ENCODE measurements around the gene TAS2R31. TPM values are rescaled to one million over a fixed set of nuclear protein-coding genes. Genes with fewer than 3 reads are reported as not detected.

Gene TAS2R31
- total RNA-seq, 2 experiments from 2014 or later: 1.1 TPM

DNA sequence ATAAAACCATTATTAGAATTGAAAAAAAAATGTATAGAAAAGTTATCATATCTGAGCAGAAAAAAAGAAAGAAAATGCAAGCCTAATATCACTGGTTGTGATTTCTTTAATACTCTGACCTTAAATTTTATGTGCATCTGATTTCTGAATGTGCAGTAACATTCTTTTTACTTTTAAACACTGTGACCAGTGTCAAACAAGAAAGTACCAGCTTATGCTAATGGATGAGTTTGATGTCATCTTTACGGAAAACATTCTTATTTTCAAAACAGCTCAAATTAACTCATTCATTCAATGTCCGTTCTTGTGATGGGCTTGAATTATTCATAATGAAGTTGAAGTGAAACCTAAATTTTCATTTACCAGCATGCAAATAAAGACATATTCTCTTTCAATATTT is 44.4 kb downstream of the TAS2R31 start, which contains the start of gene TAS2R50:
Gene TAS2R50 (minus strand): TSS at position 101 of the 400 bp plus-strand sequence. CDS start 52 bp downstream, at position 49.
- Mint-ChIP-seq H3K27me3 (peaks cover 2% of the 10 kb centered on the region), H3K36me3 (peaks cover 11% of the 10 kb centered on the region), H3K4me3 (no peak within 1 kb of the TSS), H3K9me3 (peaks cover 10% of the 10 kb centered on the region), H3K27ac (no peak within 1 kb of the TSS), H3K4me1 (ENCODE audit: low read depth) (peaks cover 21% of the 10 kb centered on the region)
- DNase-seq: no peak
- ChIA-PET CTCF (interaction anchor here (0.6 kb wide), 1 partner anchor 137 kb away, joined by 3 read pairs; no protein-coding TSS in a partner anchor), POLR2A (no interaction called here)
- intact Hi-C loops (cut with micrococcal nuclease): no loop called here

DNA sequence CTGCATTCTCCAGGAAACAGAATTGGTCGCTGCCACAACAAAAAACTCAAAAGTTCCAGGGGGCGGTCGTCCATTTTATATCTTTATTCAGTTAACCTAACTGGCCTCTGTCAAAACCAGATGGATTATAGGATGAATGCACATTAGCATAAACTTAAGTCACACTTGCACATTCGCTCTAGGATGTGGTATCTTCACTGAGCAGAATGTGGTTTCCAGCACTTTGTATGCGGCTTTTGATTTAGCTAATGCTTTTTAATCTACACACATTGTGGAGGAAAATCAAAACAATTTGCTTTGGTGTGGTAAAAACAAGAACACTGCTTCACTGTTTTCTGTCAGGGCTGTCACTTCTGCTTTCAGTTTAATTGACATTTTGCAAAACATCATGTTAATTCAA is 49.0 kb downstream of the TAS2R31 start:
- POLR2A ChIA-PET: no interaction called here

More for the DNA sequence above, 49.0 kb downstream of the TAS2R31 start:
- intact Hi-C loops (cut with micrococcal nuclease): loop anchor here (2.0 kb wide), 1 partner anchor 189 kb away; the partner anchor contains the start of gene SMIM10L1
- no peaks in the 10 kb centered on the region for H3K9me3 Mint-ChIP-seq
- CTCF ChIA-PET: interaction anchor here (1.0 kb wide), 1 partner anchor 218 kb away, joined by 4 read pairs; no protein-coding TSS in a partner anchor
- DNase-seq: peak; percentile 28
- H3K36me3 Mint-ChIP-seq: peaks cover 5% of the 10 kb centered on the region
- peaks cover 16% of the 10 kb centered on the region for H3K27me3 Mint-ChIP-seq
- H3K27ac Mint-ChIP-seq: no peak overlapping the region
- H3K4me1 Mint-ChIP-seq (ENCODE audit: low read depth): peaks cover 22% of the 10 kb centered on the region
- H3K4me3 Mint-ChIP-seq: no peak overlapping the region

Other genes with a start within 250 kb of the TAS2R31 start
- not detected for gene TAS2R7, start 228.8 kb downstream of the TAS2R31 start, total RNA-seq
- gene TAS2R8, start 224.1 kb downstream of the TAS2R31 start, total RNA-seq: not detected
- not detected for gene TAS2R9, start 221.2 kb downstream of the TAS2R31 start, total RNA-seq
- not detected for gene TAS2R10, start 205.0 kb downstream of the TAS2R31 start, total RNA-seq
- gene PRR4, start 181.9 kb downstream of the TAS2R31 start, total RNA-seq: under 1 TPM in 1 of 2 experiments, not detected in 1; 0.57 TPM
- gene PRH1, start 147.2 kb downstream of the TAS2R31 start, total RNA-seq: 1 to 10 TPM; 6.5 to 6.6 TPM
- not detected for gene TAS2R13, start 121.8 kb downstream of the TAS2R31 start, total RNA-seq
- gene PRH2, start 102.2 kb downstream of the TAS2R31 start, total RNA-seq: not detected
- gene TAS2R14, start 92.1 kb downstream of the TAS2R31 start, total RNA-seq: 1 to 10 TPM in 1 of 2 experiments, under 1 TPM in 1; 0.62 to 1.2 TPM
- gene TAS2R50, start 44.5 kb downstream of the TAS2R31 start, total RNA-seq: not detected
- gene TAS2R20, start 33.1 kb downstream of the TAS2R31 start, total RNA-seq: under 1 TPM; 0.36 to 0.97 TPM
- under 1 TPM; 0.92 to 0.93 TPM for gene TAS2R19, start 8.8 kb downstream of the TAS2R31 start, total RNA-seq
- gene TAS2R46, start 30.9 kb upstream of the TAS2R31 start, total RNA-seq: under 1 TPM; 0.41 to 0.55 TPM
- gene TAS2R43, start 60.9 kb upstream of the TAS2R31 start, total RNA-seq: under 1 TPM in 1 of 2 experiments, not detected in 1; 0.21 TPM
- gene TAS2R30, start 103.2 kb upstream of the TAS2R31 start, total RNA-seq: under 1 TPM; 0.87 to 0.95 TPM
- gene SMIM10L1, start 139.8 kb upstream of the TAS2R31 start, total RNA-seq: 1 to 10 TPM; 5.9 to 6.5 TPM
- not detected for gene TAS2R42, start 155.5 kb upstream of the TAS2R31 start, total RNA-seq
- gene PRB3, start 238.3 kb upstream of the TAS2R31 start, total RNA-seq: not detected

Measured in activated CD4-positive, alpha-beta memory T cell treated with anti-CD3 and anti-CD28 coated beads for 36 hours (primary cell).